Body of pancreas (tissue), 4 donors: ENCODE data around the gene NT5C3B. TPM values are rescaled to one million over a fixed set of nuclear protein-coding genes. Genes with fewer than 3 reads are reported as not detected.

Source experiments
- ATAC-seq: fragments of 150-250 bp; one replicate; pipeline ENCODE4 v1.9.1; 2016
- DNase-seq, 4 donors: peaks; one replicate each; pipeline ENCODE4 v3.0.0-alpha.2; 2019
- H3K27ac ChIP-seq, 4 donors: fragments of 200-600 bp; sonication (generic); 1 replicate in 3 of 4; 2 replicates in 1 of 4; pipeline versions ENCODE4 v1.5.1 to v1.6.1; 2016 to 2019; ENCODE audit warnings: mild to moderate bottlenecking in 1 of 4, mixed read lengths in 1 of 4, moderate library complexity in 1 of 4
- H3K27me3 ChIP-seq, 2 donors: fragments of 200-600 bp; sonication (generic); one replicate each; pipeline ENCODE4 v1.6.0; 2016; ENCODE audit warnings: mild to moderate bottlenecking in 1 of 2
- H3K36me3 ChIP-seq, 2 donors: fragments of 200-600 bp; sonication (generic); replicated peaks in 1 of 2; 2 replicates each; pipeline ENCODE4 v1.5.1; 2016; ENCODE audit warnings: low read depth in 2 of 2; ENCODE audit not compliant: insufficient read depth in 1 of 2
- H3K4me1 ChIP-seq: fragments of 200-600 bp; sonication (generic); one replicate; pipeline ENCODE4 v1.6.0; 2016
- H3K4me3 ChIP-seq, 2 donors: fragments of 200-600 bp; sonication (generic); 1 replicate in 1 of 2; 2 replicates in 1 of 2; pipeline ENCODE4 v1.5.1; 2016 to 2019
- H3K9me3 ChIP-seq, 3 donors: fragments of 200-600 bp; sonication (generic); 1 replicate in 2 of 3; 2 replicates in 1 of 3; pipeline ENCODE4 v1.5.1; 2016
- POLR2A ChIP-seq, 3 donors: fragments of 450-650 bp; IDR thresholded peaks; one replicate each; pipeline ENCODE4 v1.6.1; 2016; ENCODE audit warnings: antibody characterized with exemption in 3 of 3, mild to moderate bottlenecking in 2 of 3
- WGBS, 2 donors: methylation state at CpG; one replicate each; pipeline ENCODE4 v1.1.5; 2017; 5-methylcytosine and 5-hydroxymethylcytosine counted together
- intact Hi-C: fragments of 100-400 bp; cut with DNase I; formaldehyde crosslinking; loops from one replicate; pipeline ENCODE4 v1.15.1; 2023
- total RNA-seq, 2 donors: library from RNA; depleted of rRNA; stranded (reverse); fragments of >200 nt; gene quantifications; one replicate each; pipeline ENCODE4 v1.1.0, GENCODE V29; 2016
- TF ChIP-seq, protein P1 (sequence below), 7 experiments: fragments of 450-650 bp in 4 of 7; fragments of 200-600 bp in 3 of 7; sonication (generic) in 3 of 7; IDR thresholded peaks; one replicate each; pipeline ENCODE4 v1.5.1; 2016 to 2019; ENCODE audit warnings: antibody characterized with exemption in 7 of 7

NT5C3B gene
- total RNA-seq, 2 donors from 2014 or later = 43.1 to 46.5 TPM

- ATAC-seq = no peak
- intact Hi-C loops = no loop called here
- 45 to 63% methylated on average over 3 of the region's 3 CpGs for WGBS, 2 donors
- H3K9me3 ChIP-seq = no peaks in the 10 kb centered on the region
- no peak overlapping the region for H3K4me3 ChIP-seq
- no peak for DNase-seq
- H3K4me1 ChIP-seq = peaks cover 14% of the 10 kb centered on the region
- TF ChIP-seq POLR2A (IDR thresholded peaks at IDR 0.05) = no peak
- TF ChIP-seq, protein P1, sequence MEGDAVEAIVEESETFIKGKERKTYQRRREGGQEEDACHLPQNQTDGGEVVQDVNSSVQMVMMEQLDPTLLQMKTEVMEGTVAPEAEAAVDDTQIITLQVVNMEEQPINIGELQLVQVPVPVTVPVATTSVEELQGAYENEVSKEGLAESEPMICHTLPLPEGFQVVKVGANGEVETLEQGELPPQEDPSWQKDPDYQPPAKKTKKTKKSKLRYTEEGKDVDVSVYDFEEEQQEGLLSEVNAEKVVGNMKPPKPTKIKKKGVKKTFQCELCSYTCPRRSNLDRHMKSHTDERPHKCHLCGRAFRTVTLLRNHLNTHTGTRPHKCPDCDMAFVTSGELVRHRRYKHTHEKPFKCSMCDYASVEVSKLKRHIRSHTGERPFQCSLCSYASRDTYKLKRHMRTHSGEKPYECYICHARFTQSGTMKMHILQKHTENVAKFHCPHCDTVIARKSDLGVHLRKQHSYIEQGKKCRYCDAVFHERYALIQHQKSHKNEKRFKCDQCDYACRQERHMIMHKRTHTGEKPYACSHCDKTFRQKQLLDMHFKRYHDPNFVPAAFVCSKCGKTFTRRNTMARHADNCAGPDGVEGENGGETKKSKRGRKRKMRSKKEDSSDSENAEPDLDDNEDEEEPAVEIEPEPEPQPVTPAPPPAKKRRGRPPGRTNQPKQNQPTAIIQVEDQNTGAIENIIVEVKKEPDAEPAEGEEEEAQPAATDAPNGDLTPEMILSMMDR (IDR thresholded peaks at IDR 0.05) = no peak
- no peak overlapping the region for H3K27ac ChIP-seq
- H3K27me3 ChIP-seq = no peaks in the 10 kb centered on the region
- peaks cover 21 to 23% of the 10 kb centered on the region in 2 donors for H3K36me3 ChIP-seq
Observed at GRCh38 chr17:41868568-41868967, 32.5 kb upstream of the NT5C3B start.

DNA sequence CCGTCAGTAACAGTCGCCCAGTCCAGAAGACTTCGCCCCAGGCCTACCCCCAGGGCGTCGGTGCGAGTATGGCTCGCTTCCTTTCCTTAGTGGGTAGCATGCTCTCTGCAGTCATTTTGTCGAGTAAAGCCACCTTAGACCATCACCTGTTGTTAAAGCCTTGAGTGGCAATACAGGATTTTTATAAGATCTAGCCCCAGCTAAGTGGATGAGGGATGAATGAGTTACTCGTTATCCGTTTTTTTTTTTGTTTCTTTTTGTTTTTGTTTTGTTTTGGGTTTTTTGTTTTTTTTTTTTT is 29.5 kb upstream of the NT5C3B start:
- intact Hi-C loops = no loop called here
- Histone ChIP-seq H3K27me3 (no peaks in the 10 kb centered on the region), H3K4me1 (peaks cover 29% of the 10 kb centered on the region), H3K36me3 (peaks cover 4 to 11% of the 10 kb centered on the region in 2 donors), H3K4me3 (no peak overlapping the region), H3K9me3 (no peaks in the 10 kb centered on the region), H3K27ac (peak overlapping the region in 3 of 4 donors; percentile 85 to 92 (median 91))
- WGBS, 2 donors = 0 to 2% methylated on average over 3 to 10 of the region's 10 CpGs
- DNase-seq = no peak
- ATAC-seq = no peak
- TF ChIP-seq POLR2A (IDR thresholded peaks at IDR 0.05) = no peak
- TF ChIP-seq, protein P1 (IDR thresholded peaks at IDR 0.05) = peak in 1 of 7 experiments; percentile 1

- DNase-seq (peak; percentile 88 to 94 (median 90)), ATAC-seq (peak; percentile 98)
- Histone ChIP-seq H3K9me3 (no peaks in the 10 kb centered on the region), H3K4me1 (peaks cover 34% of the 10 kb centered on the region), H3K27ac (peak within 1 kb of the TSS; percentile 85 to 92 (median 90)), H3K4me3 (peak within 1 kb of the TSS; percentile 95 to 98), H3K36me3 (peaks cover 4 to 6% of the 10 kb centered on the region in 2 donors), H3K27me3 (no peaks in the 10 kb centered on the region)
- intact Hi-C loops = no loop called here
- WGBS, 2 donors = 0 to 1% methylated on average over 14 to 85 of the region's 90 CpGs
- TF ChIP-seq, protein P1 (IDR thresholded peaks at IDR 0.05) = peak in 2 of 7 experiments; percentile 26 to 31
- TF ChIP-seq POLR2A (IDR thresholded peaks at IDR 0.05) = peak; percentile 78 to 79 (median 78)
Observed at GRCh38 chr17:41864836-41865595, 29.0 kb upstream of the NT5C3B start, which contains the start of gene KLHL11. TSS of gene KLHL11 (minus strand) at chr17:41865423. CDS start at chr17:41865370, 53 bp downstream.

DNA sequence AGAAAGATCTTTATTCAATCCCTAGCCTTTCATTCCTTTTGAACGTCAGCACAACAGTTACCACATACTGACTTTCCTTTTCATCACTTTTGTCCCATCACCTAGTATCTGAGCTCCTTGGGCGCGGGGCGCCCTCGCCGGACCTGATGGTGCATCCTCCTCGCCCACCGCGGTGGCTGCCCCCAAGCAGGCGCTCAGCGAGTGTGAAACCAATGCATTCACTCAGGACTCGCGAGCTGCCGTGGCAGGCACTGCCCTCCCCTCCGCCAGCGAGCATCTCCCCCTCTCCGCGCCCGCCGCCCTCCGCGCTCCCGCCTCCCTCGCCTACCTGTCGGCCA is 28.4 kb upstream of the NT5C3B start:
- ATAC-seq (no peak), DNase-seq (no peak)
- intact Hi-C loops = no loop called here
- 0 to 1% methylated on average over 24 to 25 of the region's 25 CpGs for WGBS, 2 donors
- H3K27ac ChIP-seq = peak overlapping the region; percentile 85 to 92 (median 90)
- H3K4me3 ChIP-seq = peak overlapping the region; percentile 95 to 98
- peaks cover 40% of the 10 kb centered on the region for H3K4me1 ChIP-seq
- no peaks in the 10 kb centered on the region for H3K27me3 ChIP-seq
- TF ChIP-seq POLR2A (IDR thresholded peaks at IDR 0.05) = no peak
- TF ChIP-seq, protein P1 (IDR thresholded peaks at IDR 0.05) = no peak
- no peaks in the 10 kb centered on the region for H3K9me3 ChIP-seq
- peaks cover 3 to 4% of the 10 kb centered on the region in 2 donors for H3K36me3 ChIP-seq
